ENCODE measurements around the gene HECW1. TPM values are rescaled to one million over a fixed set of nuclear protein-coding genes. Genes with fewer than 3 reads are reported as not detected.

The HECW1 gene
- total RNA-seq, 1 donor from 2014 or later, result 1.6 TPM

GRCh38 chr7:43298617-43299016 is 186.2 kb downstream of the HECW1 start:
- intact Hi-C loops (cut with DNase I), result no loop called here
- no peaks in the 10 kb centered on the region for H3K36me3 ChIP-seq
- H3K4me3 ChIP-seq, result no peak overlapping the region
- DNase-seq (no peak), ATAC-seq (no peak)
- TF ChIP-seq CTCF (IDR thresholded peaks at IDR 0.05), result no peak
- H3K9me3 ChIP-seq, result no peaks in the 10 kb centered on the region
- H3K4me1 ChIP-seq, result no peaks in the 10 kb centered on the region
- H3K27ac ChIP-seq, result no peak overlapping the region
- no peaks in the 10 kb centered on the region for H3K27me3 ChIP-seq

- Histone ChIP-seq H3K4me3 (no peak overlapping the region), H3K36me3 (no peaks in the 10 kb centered on the region), H3K27me3 (no peaks in the 10 kb centered on the region), H3K9me3 (no peaks in the 10 kb centered on the region), H3K4me1 (no peaks in the 10 kb centered on the region), H3K27ac (no peak overlapping the region)
- intact Hi-C loops (cut with DNase I), result no loop called here
- DNase-seq, result no peak
- no peak for ATAC-seq
- TF ChIP-seq CTCF (IDR thresholded peaks at IDR 0.05), result no peak
Observed at GRCh38 chr7:43300121-43300520, 187.7 kb downstream of the HECW1 start.

- Histone ChIP-seq H3K27ac (no peak overlapping the region), H3K4me1 (no peaks in the 10 kb centered on the region), H3K9me3 (no peaks in the 10 kb centered on the region), H3K4me3 (no peak overlapping the region), H3K27me3 (no peaks in the 10 kb centered on the region), H3K36me3 (no peaks in the 10 kb centered on the region)
- TF ChIP-seq CTCF (IDR thresholded peaks at IDR 0.05), result no peak
- DNase-seq, result no peak
- intact Hi-C loops (cut with DNase I), result no loop called here
- peak; percentile 39 for ATAC-seq
Observed at GRCh38 chr7:43302211-43302711, 189.8 kb downstream of the HECW1 start.

GRCh38 chr7:43302773-43303460 is 190.5 kb downstream of the HECW1 start:
- no peak for TF ChIP-seq CTCF (IDR thresholded peaks at IDR 0.05)

GRCh38 chr7:43303740-43304241 is 191.3 kb downstream of the HECW1 start:
- TF ChIP-seq CTCF (IDR thresholded peaks at IDR 0.05), result no peak
- H3K36me3 ChIP-seq, result no peaks in the 10 kb centered on the region
- H3K4me3 ChIP-seq, result no peak overlapping the region
- H3K9me3 ChIP-seq, result no peaks in the 10 kb centered on the region
- intact Hi-C loops (cut with DNase I), result no loop called here
- no peak for ATAC-seq
- no peak overlapping the region for H3K27ac ChIP-seq
- no peak for DNase-seq
- no peaks in the 10 kb centered on the region for H3K4me1 ChIP-seq
- H3K27me3 ChIP-seq, result no peaks in the 10 kb centered on the region

More at GRCh38 chr7:43302773-43303460, 190.5 kb downstream of the HECW1 start:
- Histone ChIP-seq H3K4me3 (no peak overlapping the region), H3K4me1 (no peaks in the 10 kb centered on the region), H3K27ac (no peak overlapping the region), H3K36me3 (no peaks in the 10 kb centered on the region), H3K9me3 (no peaks in the 10 kb centered on the region), H3K27me3 (no peaks in the 10 kb centered on the region)
- DNase-seq (no peak), ATAC-seq (no peak)
- intact Hi-C loops (cut with DNase I), result no loop called here
